UCSD-AML1 (cell line): ENCODE measurements around the gene DUSP14.
A peak's percentile ranks its signal among the peaks of the same experiment; 100 is the strongest.
"Not testable (repeated sequence)": the region's sequence is repeated elsewhere in the genome, so short reads cannot be mapped to it uniquely, and the experiment has no call there.

ENCODE experiments used
- DNase-seq: peaks from one replicate; lab custom pipeline; 2025; ENCODE audit not compliant: unreplicated experiment; lab: John Stamatoyannopoulos, UW

The DUSP14 gene

GRCh38 chr17:37489197-37490001 lies at the start of gene DUSP14:
TSS of gene DUSP14 (plus strand) at chr17:37489891. CDS start at chr17:37512273, 22,382 bp downstream.
- peak; percentile 85 for DNase-seq

- DNase-seq: no peak
These were observed 49.3 kb upstream of the DUSP14 start for GRCh38 chr17:37440424-37440823.

- DNase-seq: not testable (repeated sequence)
These were observed 48.2 kb upstream of the DUSP14 start for GRCh38 chr17:37441369-37442014.

GRCh38 chr17:37446027-37446426 lies 43.7 kb upstream of the DUSP14 start:
- DNase-seq: no peak

- no peak for DNase-seq
These were observed 42.0 kb upstream of the DUSP14 start for GRCh38 chr17:37447641-37448040.

GRCh38 chr17:37450112-37450511 lies 39.6 kb upstream of the DUSP14 start:
- DNase-seq: no peak

GRCh38 chr17:37457801-37458200 lies 31.9 kb upstream of the DUSP14 start:
- not testable (repeated sequence) for DNase-seq

GRCh38 chr17:37458805-37459204 lies 30.9 kb upstream of the DUSP14 start:
- no peak for DNase-seq

GRCh38 chr17:37461668-37462067 lies 28.0 kb upstream of the DUSP14 start:
- DNase-seq: no peak

GRCh38 chr17:37462492-37462891 lies 27.2 kb upstream of the DUSP14 start:
- no peak for DNase-seq

GRCh38 chr17:37463039-37463438 lies 26.7 kb upstream of the DUSP14 start:
- DNase-seq: no peak

GRCh38 chr17:37465069-37465616 lies 24.5 kb upstream of the DUSP14 start:
- DNase-seq: no peak

GRCh38 chr17:37466471-37466870 lies 23.2 kb upstream of the DUSP14 start:
- DNase-seq: no peak

GRCh38 chr17:37470181-37470580 lies 19.5 kb upstream of the DUSP14 start:
- no peak for DNase-seq

GRCh38 chr17:37475731-37476420 lies 13.8 kb upstream of the DUSP14 start:
- no peak for DNase-seq

GRCh38 chr17:37476431-37477120 lies 13.1 kb upstream of the DUSP14 start:
- DNase-seq: no peak

GRCh38 chr17:37478187-37478586 lies 11.5 kb upstream of the DUSP14 start:
- no peak for DNase-seq

- DNase-seq: no peak
These were observed 10.7 kb upstream of the DUSP14 start for GRCh38 chr17:37479025-37479424.

GRCh38 chr17:37480427-37480826 lies 9.3 kb upstream of the DUSP14 start:
- DNase-seq: no peak

- no peak for DNase-seq
These were observed 8.6 kb upstream of the DUSP14 start for GRCh38 chr17:37481001-37481665.
